Endothelial cell of umbilical vein (primary cell): ENCODE results near the gene OR11L1. TPM values are rescaled to one million over a fixed set of nuclear protein-coding genes. Genes with fewer than 3 reads are reported as not detected.

ENCODE experiments used
- Bru-seq: library from RNA; stranded (reverse); fragments of 400-500 nt; gene quantifications from one replicate; lab custom pipeline; 2021; lab: Mats Ljungman, UMichigan
- BruChase-seq, 2 experiments: library from RNA; stranded (reverse); fragments of 400-500 nt; gene quantifications; one replicate each; lab custom pipeline; 2021; lab: Mats Ljungman, UMichigan
- BruUV-seq: library from RNA; stranded (reverse); fragments of 400-500 nt; replicated peaks from 2 replicates; lab custom pipeline; 2021; lab: Mats Ljungman, UMichigan
- CTCF ChIA-PET: fragments of 300-600, 350-600 bp; sonication (Branson Sonifier 250); formaldehyde crosslinking; loops from one replicate; lab custom pipeline; 2021; ENCODE audit warnings: antibody characterized with exemption, inconsistent platforms; lab: Charles Lee
- POLR2A ChIA-PET: fragments of 300-600, 350-600 bp; sonication (Branson Sonifier 250); formaldehyde crosslinking; loops from one replicate; lab custom pipeline; 2021; ENCODE audit warnings: antibody characterized with exemption, inconsistent platforms; lab: Charles Lee
- DNase-seq: peaks from one replicate; pipeline ENCODE4 v3.0.0-alpha.2; 2011; ENCODE audit warnings: low read depth, low spot score
- FAIRE-seq: peaks from 2 replicates; lab custom pipeline; 2011; peaks lifted over from hg19 to GRCh38; lab: Jason Lieb, UNC
- H2AFZ ChIP-seq: 2 replicates; pipeline ENCODE4 v1.6.0; 2012; ENCODE audit warnings: low read depth, low read length, control low read depth, inconsistent platforms
- H3K27ac ChIP-seq: 2 replicates; pipeline ENCODE4 v1.5.1; 2011; ENCODE audit warnings: low read depth, mild to moderate bottlenecking, control low read depth, low read length, moderate library complexity; ENCODE audit not compliant: insufficient read depth
- H3K27me3 ChIP-seq, 2 experiments: 2 replicates each; pipeline versions ENCODE4 v1.6.0 to v1.6.1; 2011; ENCODE audit warnings: low read length in 2 of 2, mixed read lengths in 1 of 2; ENCODE audit not compliant: control insufficient read depth in 2 of 2, insufficient read depth in 2 of 2
- H3K36me3 ChIP-seq, 2 experiments: 2 replicates in 1 of 2; 3 replicates in 1 of 2; pipeline ENCODE4 v1.5.1; 2011; ENCODE audit warnings: low read length in 2 of 2, mild to moderate bottlenecking in 1 of 2, moderate library complexity in 1 of 2; ENCODE audit not compliant: control insufficient read depth in 2 of 2, insufficient read depth in 2 of 2; ENCODE audit errors: extremely low read depth in 1 of 2
- H3K4me1 ChIP-seq: 3 replicates; pipeline ENCODE4 v1.5.1; 2011; ENCODE audit warnings: mild to moderate bottlenecking, low read length; ENCODE audit not compliant: control insufficient read depth, insufficient read depth; ENCODE audit errors: extremely low read depth
- H3K4me2 ChIP-seq: 2 replicates; pipeline ENCODE4 v1.6.1; 2011; ENCODE audit warnings: low read length, control low read depth, mixed read lengths; ENCODE audit not compliant: insufficient read depth
- H3K4me3 ChIP-seq, 3 experiments: fragments of 200-600 bp in 1 of 3; sonication (generic), shearing (Covaris generic) in 1 of 3; replicated peaks in 1 of 3; 2 replicates each; pipeline ENCODE4 v1.5.1; 2011 to 2016; ENCODE audit warnings: control low read depth in 3 of 3, low read length in 3 of 3, mild to moderate bottlenecking in 2 of 3, inconsistent platforms in 1 of 3, low read depth in 1 of 3, moderate library complexity in 1 of 3; ENCODE audit not compliant: insufficient read depth in 1 of 3
- H3K79me2 ChIP-seq: 2 replicates; pipeline ENCODE4 v1.6.0; 2012; ENCODE audit warnings: low read length, inconsistent platforms; ENCODE audit not compliant: control insufficient read depth, insufficient read depth
- H3K9ac ChIP-seq: replicated peaks from 2 replicates; pipeline ENCODE3; 2011; ENCODE audit warnings: low read length, control low read depth; ENCODE audit not compliant: insufficient read depth; ENCODE audit errors: extremely low read depth
- H3K9me1 ChIP-seq: replicated peaks from 3 replicates; pipeline ENCODE4 v1.6.0; 2011; ENCODE audit warnings: mild to moderate bottlenecking, low read length; ENCODE audit not compliant: control insufficient read depth, insufficient read depth; ENCODE audit errors: extremely low read depth
- H3K9me3 ChIP-seq: replicated peaks from 2 replicates; pipeline ENCODE4 v1.5.1; 2012; ENCODE audit warnings: low read length, inconsistent platforms; ENCODE audit not compliant: control insufficient read depth, insufficient read depth
- H4K20me1 ChIP-seq: replicated peaks from 2 replicates; pipeline ENCODE3; 2011; ENCODE audit warnings: mild to moderate bottlenecking, low read length; ENCODE audit not compliant: control insufficient read depth, insufficient read depth; ENCODE audit errors: extremely low read depth
- EZH2 ChIP-seq: IDR thresholded peaks from 2 replicates; pipeline ENCODE4 v1.6.1; 2012; ENCODE audit warnings: borderline replicate concordance, low read depth, mild to moderate bottlenecking, moderate library complexity, low read length, inconsistent platforms; ENCODE audit not compliant: severe bottlenecking
- FOS ChIP-seq: IDR thresholded peaks from 2 replicates; pipeline ENCODE4 v1.6.1; 2011; ENCODE audit warnings: mild to moderate bottlenecking, low read length, moderate library complexity, borderline replicate concordance; ENCODE audit not compliant: insufficient read depth
- GATA2 ChIP-seq: IDR thresholded peaks from 2 replicates; pipeline ENCODE4 v1.7.0; 2011; ENCODE audit warnings: low read depth, mild to moderate bottlenecking, moderate library complexity, mixed read lengths, low read length; ENCODE audit not compliant: insufficient read length, insufficient read depth
- JUN ChIP-seq: IDR thresholded peaks from 2 replicates; pipeline ENCODE4 v1.6.1; 2011; ENCODE audit warnings: borderline replicate concordance, low read depth; ENCODE audit not compliant: insufficient read length, insufficient read depth
- MYC ChIP-seq: IDR thresholded peaks from one replicate; pipeline ENCODE4 v1.6.1; 2011; ENCODE audit warnings: mild to moderate bottlenecking, low read depth, low read length
- POLR2A ChIP-seq: IDR thresholded peaks from 2 replicates; pipeline ENCODE4 v1.6.1; 2012; ENCODE audit warnings: low read depth, mild to moderate bottlenecking, control low read depth, low read length
- POLR2AphosphoS5 ChIP-seq: IDR thresholded peaks from 2 replicates; pipeline ENCODE4 v1.6.1; 2012; ENCODE audit warnings: low read depth, mild to moderate bottlenecking, control low read depth, low read length, moderate library complexity; ENCODE audit not compliant: insufficient read depth
- dilution Hi-C: fragments of 300-500 bp; cut with MboI; formaldehyde crosslinking; loops from one replicate; pipeline ENCODE4 v1.15.0; 2019; ENCODE audit warnings: low sequenced_read_pairs; ENCODE audit not compliant: extremely low pct_ligation_motif_present
- intact Hi-C: fragments of 100-400 bp; cut with micrococcal nuclease; formaldehyde crosslinking; loops from one replicate; pipeline ENCODE4 v1.10.0; 2022
- long read RNA-seq: library from polyadenylated mRNA; stranded (forward); transcript quantifications from one replicate; pipeline ENCODE4 v2.0.0, GENCODE V29; 2021
- polyA minus RNA-seq, 3 experiments: library from RNA; depleted of rRNA, polyadenylated mRNA; stranded (reverse); fragments of >200 nt; gene quantifications; 1 replicate in 1 of 3; 2 replicates in 2 of 3; pipeline ENCODE4 v1.2.3, GENCODE V29; 2011
- polyA plus RNA-seq, 4 experiments: library from polyadenylated mRNA; depleted of rRNA in 3 of 4; stranded (reverse) in 3 of 4; unstranded in 1 of 4; fragments of >200 nt; gene quantifications; 2 replicates each; pipeline versions ENCODE4 v1.2.1 to v1.2.3, GENCODE V29; 2011 to 2012; ENCODE audit warnings: missing spikeins in 1 of 4
- total RNA-seq: library from RNA; stranded (reverse); gene quantifications from 2 replicates; pipeline ENCODE4 v1.2.3, GENCODE V29; 2021
- TF ChIP-seq, protein P1 (sequence below), 2 donors: IDR thresholded peaks; 1 replicate in 1 of 2; 2 replicates in 1 of 2; pipeline ENCODE4 v1.5.1; 2011; ENCODE audit warnings: low read length in 2 of 2, mild to moderate bottlenecking in 2 of 2, moderate library complexity in 2 of 2, control low read depth in 1 of 2, inconsistent platforms in 1 of 2, low read depth in 1 of 2; ENCODE audit not compliant: insufficient read depth in 1 of 2; ENCODE audit errors: extremely low read depth in 1 of 2
- TF ChIP-seq, protein P2 (sequence below): IDR thresholded peaks from 2 replicates; pipeline ENCODE4 v1.6.1; 2011; ENCODE audit not compliant: insufficient read depth, insufficient read length

OR11L1 gene, protein sequence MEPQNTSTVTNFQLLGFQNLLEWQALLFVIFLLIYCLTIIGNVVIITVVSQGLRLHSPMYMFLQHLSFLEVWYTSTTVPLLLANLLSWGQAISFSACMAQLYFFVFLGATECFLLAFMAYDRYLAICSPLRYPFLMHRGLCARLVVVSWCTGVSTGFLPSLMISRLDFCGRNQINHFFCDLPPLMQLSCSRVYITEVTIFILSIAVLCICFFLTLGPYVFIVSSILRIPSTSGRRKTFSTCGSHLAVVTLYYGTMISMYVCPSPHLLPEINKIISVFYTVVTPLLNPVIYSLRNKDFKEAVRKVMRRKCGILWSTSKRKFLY
- total RNA-seq (not detected in 2 replicates), polyA plus RNA-seq (not detected in 2 replicates), polyA minus RNA-seq (not detected in 2 replicates), Bru-seq, nascent RNA (not detected), BruChase-seq, experiment 1, labeled RNA remaining after a 6-hour chase (not detected), BruChase-seq, experiment 2, labeled RNA remaining after a 2-hour chase (not detected)
- polyA plus RNA-seq (2011; cell fraction: cytosol; rRNA removed): not detected in 2 replicates
- not detected in 2 replicates for polyA plus RNA-seq (2011; cell fraction: nucleus; rRNA removed)
- not detected in 2 replicates for polyA plus RNA-seq (2012)
- not detected for polyA minus RNA-seq (2011; cell fraction: cytosol; rRNA and poly(A)+ RNA removed)
- polyA minus RNA-seq (2011; cell fraction: nucleus; rRNA and poly(A)+ RNA removed): not detected in 2 replicates
- long read RNA-seq: 0 reads

DNA sequence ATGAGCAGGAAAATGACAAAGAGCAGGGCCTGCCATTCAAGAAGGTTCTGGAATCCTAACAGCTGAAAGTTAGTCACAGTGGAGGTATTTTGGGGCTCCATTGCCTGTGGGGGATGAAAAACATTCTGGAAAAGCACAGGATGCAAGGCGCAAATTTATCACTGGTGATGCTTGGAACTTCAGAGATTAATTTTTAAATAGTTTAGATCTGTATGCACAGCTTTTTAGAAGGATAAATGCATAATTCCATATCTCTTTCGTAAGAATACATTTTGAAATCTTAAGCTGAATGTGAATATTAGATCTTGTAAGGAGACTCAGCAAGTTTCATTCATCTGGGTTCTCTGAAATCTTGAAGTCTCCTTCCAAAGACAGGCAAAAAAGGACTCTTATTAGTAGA is at the start of gene OR11L1:
Gene OR11L1, minus strand, starts transcription at position 101 of the 400 bp plus-strand sequence. Its CDS starts 0 bp downstream, at position 101.
- Histone ChIP-seq H3K9me1 (no peaks in the 10 kb centered on the region), H3K27ac (no peak within 1 kb of the TSS), H3K9me3 (peaks cover 4% of the 10 kb centered on the region), H3K27me3 (no peaks in the 10 kb centered on the region), H3K36me3 (no peaks in the 10 kb centered on the region), H3K79me2 (no peaks in the 10 kb centered on the region), H3K4me1 (no peaks in the 10 kb centered on the region), H3K4me2 (no peak within 1 kb of the TSS), H4K20me1 (no peaks in the 10 kb centered on the region), H3K4me3 (no peak within 1 kb of the TSS), H3K9ac (no peak within 1 kb of the TSS), H2AFZ (no peak within 1 kb of the TSS)
- DNase-seq (no peak), FAIRE-seq (no peak)
- CTCF ChIA-PET: no interaction called here
- intact Hi-C loops: no loop called here
- POLR2A ChIA-PET: no interaction called here
- TF ChIP-seq, protein P1, sequence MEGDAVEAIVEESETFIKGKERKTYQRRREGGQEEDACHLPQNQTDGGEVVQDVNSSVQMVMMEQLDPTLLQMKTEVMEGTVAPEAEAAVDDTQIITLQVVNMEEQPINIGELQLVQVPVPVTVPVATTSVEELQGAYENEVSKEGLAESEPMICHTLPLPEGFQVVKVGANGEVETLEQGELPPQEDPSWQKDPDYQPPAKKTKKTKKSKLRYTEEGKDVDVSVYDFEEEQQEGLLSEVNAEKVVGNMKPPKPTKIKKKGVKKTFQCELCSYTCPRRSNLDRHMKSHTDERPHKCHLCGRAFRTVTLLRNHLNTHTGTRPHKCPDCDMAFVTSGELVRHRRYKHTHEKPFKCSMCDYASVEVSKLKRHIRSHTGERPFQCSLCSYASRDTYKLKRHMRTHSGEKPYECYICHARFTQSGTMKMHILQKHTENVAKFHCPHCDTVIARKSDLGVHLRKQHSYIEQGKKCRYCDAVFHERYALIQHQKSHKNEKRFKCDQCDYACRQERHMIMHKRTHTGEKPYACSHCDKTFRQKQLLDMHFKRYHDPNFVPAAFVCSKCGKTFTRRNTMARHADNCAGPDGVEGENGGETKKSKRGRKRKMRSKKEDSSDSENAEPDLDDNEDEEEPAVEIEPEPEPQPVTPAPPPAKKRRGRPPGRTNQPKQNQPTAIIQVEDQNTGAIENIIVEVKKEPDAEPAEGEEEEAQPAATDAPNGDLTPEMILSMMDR (IDR thresholded peaks at IDR 0.05; ENCODE audit: extremely low read depth in 1 of 2, insufficient read depth in 1 of 2, low read depth in 1 of 2, low read length in 2 of 2): no peak
- TF ChIP-seq GATA2 (no peak), EZH2 (no peak), POLR2A (no peak), FOS (no peak), MYC (no peak), POLR2AphosphoS5 (no peak), JUN (no peak)
- TF ChIP-seq, protein P2, sequence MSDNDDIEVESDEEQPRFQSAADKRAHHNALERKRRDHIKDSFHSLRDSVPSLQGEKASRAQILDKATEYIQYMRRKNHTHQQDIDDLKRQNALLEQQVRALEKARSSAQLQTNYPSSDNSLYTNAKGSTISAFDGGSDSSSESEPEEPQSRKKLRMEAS: no peak
- dilution Hi-C loops: no loop called here
- no TSS peak for BruUV-seq
